Esophagus squamous epithelium (tissue), 5 donors: ENCODE results near the gene NMNAT2. TPM values are rescaled to one million over a fixed set of nuclear protein-coding genes. Genes with fewer than 3 reads are reported as not detected.

Experiments
- DNase-seq: peaks from one replicate; lab custom pipeline; 2025; lab: John Stamatoyannopoulos, UW
- H3K27ac ChIP-seq, 4 donors: fragments of 200-600 bp; sonication (generic); one replicate each; pipeline ENCODE4 v1.5.1; 2016 to 2019; ENCODE audit warnings: mild to moderate bottlenecking in 1 of 4
- H3K27me3 ChIP-seq, 4 donors: fragments of 200-600 bp; sonication (generic); 1 replicate in 3 of 4; 2 replicates in 1 of 4; pipeline versions ENCODE4 v1.5.1 to v1.6.0; 2017 to 2021; ENCODE audit warnings: antibody characterized with exemption in 1 of 4
- H3K36me3 ChIP-seq, 3 donors: fragments of 200-600 bp; sonication (generic); one replicate each; pipeline ENCODE4 v1.5.1; 2016 to 2019
- H3K4me1 ChIP-seq, 3 donors: fragments of 200-600 bp; sonication (generic); one replicate each; pipeline ENCODE4 v1.5.1; 2017 to 2019
- H3K4me3 ChIP-seq, 4 donors: fragments of 200-600 bp; sonication (generic); 1 replicate in 3 of 4; 2 replicates in 1 of 4; pipeline ENCODE4 v1.5.1; 2016 to 2019; ENCODE audit warnings: mild to moderate bottlenecking in 2 of 4, moderate library complexity in 1 of 4
- H3K9me3 ChIP-seq, 3 donors: fragments of 200-600 bp; sonication (generic); one replicate each; pipeline ENCODE4 v1.5.1; 2016 to 2019
- CTCF ChIP-seq, 6 experiments: fragments of 450-650 bp in 4 of 6; fragments of 200-600 bp in 2 of 6; sonication (generic) in 2 of 6; IDR thresholded peaks; one replicate each; pipeline ENCODE4 v1.5.1; 2016 to 2019; ENCODE audit warnings: antibody characterized with exemption in 6 of 6, mild to moderate bottlenecking in 4 of 6, moderate library complexity in 4 of 6
- POLR2A ChIP-seq, 4 donors: fragments of 450-650 bp; IDR thresholded peaks; one replicate each; pipeline ENCODE4 v1.6.1; 2017; ENCODE audit warnings: antibody characterized with exemption in 4 of 4, mild to moderate bottlenecking in 4 of 4, moderate library complexity in 3 of 4
- WGBS, 2 donors: methylation state at CpG; one replicate each; pipeline ENCODE4 v1.1.5; 2018; 5-methylcytosine and 5-hydroxymethylcytosine counted together
- intact Hi-C: fragments of 100-400 bp; cut with DNase I; formaldehyde crosslinking; loops from one replicate; pipeline ENCODE4 v1.15.0; 2022
- total RNA-seq, 4 donors: library from RNA; depleted of rRNA; stranded (reverse); fragments of >200 nt; gene quantifications; one replicate each; pipeline ENCODE4 v1.1.0, GENCODE V29; 2016
- donor health status: DM: yes; HTN: yes; CAD: no.

The NMNAT2 gene
- total RNA-seq, 4 donors from 2014 or later: 0.18 to 1.1 (median 0.26) TPM; not detected in 1

- 69 to 73% methylated on average over 2 of the region's 2 CpGs for WGBS, 2 donors
These were observed 38.2 kb downstream of the NMNAT2 start for GRCh38 chr1:183379951-183380350.

GRCh38 chr1:183375381-183375780 lies 42.8 kb downstream of the NMNAT2 start:
- peaks cover 0 to 10% (median 0%) of the 10 kb centered on the region in 4 donors for H3K27me3 ChIP-seq
- no peaks in the 10 kb centered on the region for H3K9me3 ChIP-seq
- no peaks in the 10 kb centered on the region for H3K4me1 ChIP-seq
- TF ChIP-seq CTCF (IDR thresholded peaks at IDR 0.05) (no peak), POLR2A (IDR thresholded peaks at IDR 0.05) (no peak)
- H3K27ac ChIP-seq: no peak overlapping the region
- intact Hi-C loops: no loop called here
- H3K4me3 ChIP-seq: no peak overlapping the region
- no peaks in the 10 kb centered on the region for H3K36me3 ChIP-seq
- DNase-seq: no peak
- 64 to 75% methylated on average over 2 of the region's 2 CpGs for WGBS, 2 donors

More at GRCh38 chr1:183379951-183380350, 38.2 kb downstream of the NMNAT2 start:
- DNase-seq: no peak
- H3K27ac ChIP-seq: no peak overlapping the region
- peaks cover 0 to 5% (median 0%) of the 10 kb centered on the region in 4 donors for H3K27me3 ChIP-seq
- H3K4me1 ChIP-seq: no peaks in the 10 kb centered on the region
- no peaks in the 10 kb centered on the region for H3K36me3 ChIP-seq
- no peaks in the 10 kb centered on the region for H3K9me3 ChIP-seq
- intact Hi-C loops: no loop called here
- TF ChIP-seq POLR2A (IDR thresholded peaks at IDR 0.05) (no peak), CTCF (IDR thresholded peaks at IDR 0.05) (no peak)
- no peak overlapping the region for H3K4me3 ChIP-seq

GRCh38 chr1:183374825-183375224 lies 43.4 kb downstream of the NMNAT2 start:
- Histone ChIP-seq H3K4me3 (no peak overlapping the region), H3K4me1 (no peaks in the 10 kb centered on the region), H3K27me3 (peaks cover 0 to 13% (median 0%) of the 10 kb centered on the region in 4 donors), H3K27ac (no peak overlapping the region), H3K9me3 (no peaks in the 10 kb centered on the region), H3K36me3 (no peaks in the 10 kb centered on the region)
- TF ChIP-seq POLR2A (IDR thresholded peaks at IDR 0.05) (no peak), CTCF (IDR thresholded peaks at IDR 0.05) (no peak)
- 50 to 70% methylated on average over 2 of the region's 2 CpGs for WGBS, 2 donors
- DNase-seq: no peak
- intact Hi-C loops: no loop called here

- no peak overlapping the region for H3K27ac ChIP-seq
- intact Hi-C loops: no loop called here
- H3K27me3 ChIP-seq: peaks cover 0 to 20% (median 0%) of the 10 kb centered on the region in 4 donors
- H3K36me3 ChIP-seq: no peaks in the 10 kb centered on the region
- H3K4me1 ChIP-seq: no peaks in the 10 kb centered on the region
- H3K9me3 ChIP-seq: no peaks in the 10 kb centered on the region
- no peak overlapping the region for H3K4me3 ChIP-seq
- DNase-seq: no peak
- WGBS, 2 donors: 83 to 98% methylated on average over 4 of the region's 4 CpGs
- TF ChIP-seq POLR2A (IDR thresholded peaks at IDR 0.05) (no peak), CTCF (IDR thresholded peaks at IDR 0.05) (no peak)
These were observed 45.5 kb downstream of the NMNAT2 start for GRCh38 chr1:183372586-183373230.

- WGBS, 2 donors: 54 to 61% methylated on average over 7 to 8 of the region's 8 CpGs
- Histone ChIP-seq H3K4me1 (no peaks in the 10 kb centered on the region), H3K27me3 (peaks cover 0 to 14% (median 0%) of the 10 kb centered on the region in 4 donors), H3K27ac (no peak overlapping the region), H3K4me3 (no peak overlapping the region), H3K9me3 (no peaks in the 10 kb centered on the region), H3K36me3 (no peaks in the 10 kb centered on the region)
- intact Hi-C loops: no loop called here
- no peak for DNase-seq
- TF ChIP-seq POLR2A (IDR thresholded peaks at IDR 0.05): no peak
- no peak for TF ChIP-seq CTCF (IDR thresholded peaks at IDR 0.05)
These were observed 47.7 kb downstream of the NMNAT2 start for GRCh38 chr1:183370399-183371058.
